Right lobe of liver (tissue), 6 donors: ENCODE measurements around the gene LETM1. TPM values are rescaled to one million over a fixed set of nuclear protein-coding genes. Genes with fewer than 3 reads are reported as not detected.
A peak's percentile ranks its signal among the peaks of the same experiment; 100 is the strongest.

Experiments
- ATAC-seq, 4 donors: fragments of 200-7000 bp; cut with Tn5 transposase; one replicate each; pipeline ENCODE4 v1.9.1; 2020; ENCODE audit warnings: mild to moderate bottlenecking in 4 of 4, moderate library complexity in 4 of 4
- DNase-seq, 3 donors: peaks; one replicate each; pipeline ENCODE4 v3.0.0-alpha.2; 2020
- H3K27ac ChIP-seq, 3 donors: fragments of 200-600 bp; one replicate each; pipeline ENCODE4 v1.8.0; 2022
- H3K27me3 ChIP-seq, 2 donors: fragments of 200-600 bp; one replicate each; pipeline ENCODE4 v1.8.0; 2022
- H3K36me3 ChIP-seq, 4 donors: fragments of 200-600 bp; sonication (generic) in 1 of 4; one replicate each; pipeline versions ENCODE4 v1.5.1 to v1.8.0; 2017 to 2022; ENCODE audit warnings: control low read depth in 1 of 4
- H3K4me1 ChIP-seq, 4 donors: fragments of 200-600 bp; sonication (generic) in 1 of 4; one replicate each; pipeline versions ENCODE4 v1.5.1 to v1.8.0; 2017 to 2022; ENCODE audit warnings: control low read depth in 1 of 4
- H3K4me3 ChIP-seq, 3 donors: fragments of 200-600 bp; one replicate each; pipeline ENCODE4 v1.8.0; 2022
- H3K9me3 ChIP-seq, 4 donors: fragments of 200-600 bp; sonication (generic) in 1 of 4; one replicate each; pipeline versions ENCODE4 v1.5.1 to v1.8.0; 2017 to 2022; ENCODE audit warnings: control low read depth in 1 of 4
- CTCF ChIP-seq, 4 donors: fragments of 200-600 bp in 3 of 4; fragments of 450-650 bp in 1 of 4; IDR thresholded peaks; one replicate each; pipeline versions ENCODE4 v1.5.1 to v1.8.0; 2016 to 2022; ENCODE audit warnings: antibody characterized with exemption in 4 of 4, mild to moderate bottlenecking in 2 of 4
- POLR2A ChIP-seq: fragments of 450-650 bp; IDR thresholded peaks from one replicate; pipeline ENCODE4 v1.6.1; 2017; ENCODE audit warnings: antibody characterized with exemption, mild to moderate bottlenecking
- WGBS: methylation state at CpG from one replicate; pipeline ENCODE4 v1.1.6; 2018; ENCODE audit warnings: low coverage, low lambda C conversion rate; ENCODE audit not compliant: insufficient coverage; ENCODE audit errors: missing lambda C conversion rate; 5-methylcytosine and 5-hydroxymethylcytosine counted together
- intact Hi-C, 2 donors: fragments of 100-400 bp; cut with DNase I; formaldehyde crosslinking; loops; one replicate each; pipeline versions ENCODE4 v1.11.2 to v1.14.1; 2022
- total RNA-seq, 6 experiments: library from RNA; depleted of rRNA in 2 of 6; stranded (reverse); fragments of >200 nt in 2 of 6; fragmentation: NEBNext Ultra II Directional in 3 of 6; extraction: Animal tissue kit (Norgen Biotek cat#: 25700) in 3 of 6; gene quantifications; one replicate each; pipeline versions ENCODE4 v1.1.0 to v1.2.4, GENCODE V29; 2016 to 2023
- donor health status: DM: no; HTN: yes; CAD: no.
- donor health status: DM: no; HTN: no; CAD: no.
- donor health status: DM: no; HTN: no; CAD: no.
- donor health status: DM: no; HTN: yes; CAD: no.
- donor health status: DM: no; HTN: yes; CAD: no.

LETM1 gene
- total RNA-seq, 6 experiments from 2014 or later = 18.1 to 31.0 (median 25.6) TPM

GRCh38 chr4:1798580-1799386, 57.2 kb downstream of the LETM1 start:
- WGBS = 55% methylated on average over 9 of the region's 30 CpGs
- Histone ChIP-seq H3K27me3 (no peaks in the 10 kb centered on the region), H3K36me3 (peaks cover 0 to 6% (median 0%) of the 10 kb centered on the region in 4 donors), H3K27ac (peak overlapping the region in 1 of 3 donors; percentile 81), H3K9me3 (no peaks in the 10 kb centered on the region), H3K4me1 (peaks cover 0 to 33% (median 15%) of the 10 kb centered on the region in 4 donors), H3K4me3 (no peak overlapping the region)
- ATAC-seq (no peak), DNase-seq (no peak)
- intact Hi-C loops = no loop called here
- TF ChIP-seq POLR2A (no peak), CTCF (IDR thresholded peaks at IDR 0.05) (no peak)

- peak in 1 of 4 donors; percentile 8 for ATAC-seq
- Histone ChIP-seq H3K27me3 (no peaks in the 10 kb centered on the region), H3K4me3 (peak overlapping the region in 2 of 3 donors; percentile 16 to 25)
Measured at GRCh38 chr4:1797861-1798579, 57.9 kb downstream of the LETM1 start.

GRCh38 chr4:1797298-1797860, 58.6 kb downstream of the LETM1 start:
- DNase-seq (peak in 2 of 3 donors; percentile 52 to 71), ATAC-seq (peak in 3 of 4 donors; percentile 5 to 30 (median 24))
- intact Hi-C loops = no loop called here
- Histone ChIP-seq H3K27me3 (no peaks in the 10 kb centered on the region), H3K27ac (peak overlapping the region in 2 of 3 donors; percentile 81 to 92), H3K4me1 (peaks cover 0 to 33% (median 15%) of the 10 kb centered on the region in 4 donors), H3K36me3 (peaks cover 0 to 3% (median 0%) of the 10 kb centered on the region in 4 donors), H3K4me3 (peak overlapping the region in 2 of 3 donors; percentile 16 to 68), H3K9me3 (no peaks in the 10 kb centered on the region)
- 20% methylated on average over 1 of the region's 16 CpGs for WGBS
- TF ChIP-seq POLR2A = no peak
- no peak for TF ChIP-seq CTCF (IDR thresholded peaks at IDR 0.05)

More at GRCh38 chr4:1797861-1798579, 57.9 kb downstream of the LETM1 start:
- H3K9me3 ChIP-seq = no peaks in the 10 kb centered on the region
- H3K27ac ChIP-seq = peak overlapping the region in 2 of 3 donors; percentile 81 to 92
- H3K36me3 ChIP-seq = peaks cover 0 to 5% (median 0%) of the 10 kb centered on the region in 4 donors
- 0% methylated on average over 1 of the region's 27 CpGs for WGBS
- intact Hi-C loops = no loop called here
- no peak for DNase-seq
- H3K4me1 ChIP-seq = peaks cover 0 to 33% (median 15%) of the 10 kb centered on the region in 4 donors
- TF ChIP-seq POLR2A = no peak
- no peak for TF ChIP-seq CTCF (IDR thresholded peaks at IDR 0.05)

GRCh38 chr4:1796486-1797204, 59.3 kb downstream of the LETM1 start:
- Histone ChIP-seq H3K27me3 (no peaks in the 10 kb centered on the region), H3K4me3 (peak overlapping the region; percentile 66 to 68 (median 66)), H3K27ac (peak overlapping the region; percentile 53 to 92 (median 81)), H3K9me3 (no peaks in the 10 kb centered on the region), H3K36me3 (peaks cover 0 to 3% (median 0%) of the 10 kb centered on the region in 4 donors), H3K4me1 (peaks cover 0 to 33% (median 15%) of the 10 kb centered on the region in 4 donors)
- TF ChIP-seq POLR2A = no peak
- TF ChIP-seq CTCF (IDR thresholded peaks at IDR 0.05) = no peak
- ATAC-seq (no peak), DNase-seq (no peak)
- intact Hi-C loops = no loop called here
- 62% methylated on average over 12 of the region's 14 CpGs for WGBS
